HL-60 (cell line): ENCODE results near the gene EHD4.

Experiments
- DNase-seq, 2 experiments: peaks; one replicate each; pipeline ENCODE4 v3.0.0-alpha.2; 2010 to 2020; ENCODE audit warnings: low read depth in 1 of 2, low spot score in 1 of 2
- H3K27ac ChIP-seq: fragments of 250-450 bp; sonication (Bioruptor Pico); replicated peaks from 2 replicates; pipeline ENCODE4 v1.5.1; 2020; ENCODE audit warnings: mild to moderate bottlenecking, moderate library complexity
- H3K27me3 ChIP-seq: fragments of 250-450 bp; sonication (Bioruptor Pico); 2 replicates; pipeline ENCODE4 v1.5.1; 2021; ENCODE audit warnings: mild to moderate bottlenecking, moderate library complexity; ENCODE audit not compliant: insufficient read depth, poor library complexity, severe bottlenecking
- H3K4me3 ChIP-seq: replicated peaks from 2 replicates; pipeline ENCODE4 v1.5.1; 2011; ENCODE audit warnings: mild to moderate bottlenecking, control low read depth, low read length; ENCODE audit not compliant: insufficient read depth
- CTCF ChIP-seq: IDR thresholded peaks from one replicate; pipeline ENCODE4 v1.5.1; 2011; ENCODE audit warnings: low read length, control low read depth, inconsistent platforms; ENCODE audit not compliant: insufficient read depth
- GABPA ChIP-seq: IDR thresholded peaks from 2 replicates; pipeline ENCODE4 v1.6.1; 2012; ENCODE audit warnings: low read depth
- POLR2AphosphoS5 ChIP-seq: IDR thresholded peaks from 2 replicates; pipeline ENCODE4 v1.6.1; 2012; ENCODE audit warnings: low read depth
- SPI1 ChIP-seq: IDR thresholded peaks from 2 replicates; pipeline ENCODE4 v1.6.1; 2012; ENCODE audit warnings: low read depth, mild to moderate bottlenecking, borderline replicate concordance
- TF ChIP-seq, protein P1 (sequence below): IDR thresholded peaks from 2 replicates; pipeline ENCODE4 v1.6.1; 2012; ENCODE audit warnings: low read depth; ENCODE audit not compliant: insufficient replicate concordance

EHD4 gene

DNA sequence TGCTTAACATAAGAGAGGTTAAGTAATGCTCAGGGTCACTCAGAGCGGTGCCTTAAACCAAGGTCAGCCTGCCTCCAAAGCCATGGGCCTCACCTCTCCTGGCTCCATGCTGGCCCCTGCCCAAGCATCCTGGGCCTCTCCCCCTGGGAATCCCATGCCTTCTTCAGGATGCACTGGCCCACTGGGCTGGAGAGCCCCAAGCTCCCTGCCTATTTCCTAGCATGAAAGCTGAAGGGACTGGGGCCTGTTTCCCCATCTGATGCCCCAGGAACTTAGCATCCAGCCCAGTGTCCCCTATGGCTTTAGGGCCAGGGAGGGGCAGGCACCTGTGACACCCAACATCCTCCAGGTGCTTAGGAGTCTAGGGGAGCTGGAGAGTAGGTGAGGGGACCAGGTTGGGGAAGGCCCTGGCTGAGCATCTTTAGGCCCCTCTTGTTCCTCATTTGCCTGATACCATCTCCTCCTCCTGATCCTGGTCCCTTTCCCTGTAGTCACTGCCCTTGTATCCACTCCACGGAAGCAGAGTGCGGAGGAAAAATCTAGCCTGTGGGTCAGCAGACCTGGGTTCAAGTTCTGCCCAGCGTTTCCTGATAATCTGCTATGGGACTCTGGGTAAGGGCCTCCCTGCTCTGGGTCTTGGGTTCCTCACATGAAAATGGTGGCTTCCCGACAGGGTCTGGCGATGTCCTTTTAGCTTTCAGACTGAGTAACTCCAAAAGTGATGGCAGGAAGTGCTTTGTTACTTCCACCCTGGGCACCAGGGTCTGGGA is 28.6 kb downstream of the EHD4 start:
- Histone ChIP-seq H3K27me3 (no peaks in the 10 kb centered on the region), H3K4me3 (no peak overlapping the region), H3K27ac (no peak overlapping the region)
- no peak for TF ChIP-seq CTCF
- TF ChIP-seq, protein P1, sequence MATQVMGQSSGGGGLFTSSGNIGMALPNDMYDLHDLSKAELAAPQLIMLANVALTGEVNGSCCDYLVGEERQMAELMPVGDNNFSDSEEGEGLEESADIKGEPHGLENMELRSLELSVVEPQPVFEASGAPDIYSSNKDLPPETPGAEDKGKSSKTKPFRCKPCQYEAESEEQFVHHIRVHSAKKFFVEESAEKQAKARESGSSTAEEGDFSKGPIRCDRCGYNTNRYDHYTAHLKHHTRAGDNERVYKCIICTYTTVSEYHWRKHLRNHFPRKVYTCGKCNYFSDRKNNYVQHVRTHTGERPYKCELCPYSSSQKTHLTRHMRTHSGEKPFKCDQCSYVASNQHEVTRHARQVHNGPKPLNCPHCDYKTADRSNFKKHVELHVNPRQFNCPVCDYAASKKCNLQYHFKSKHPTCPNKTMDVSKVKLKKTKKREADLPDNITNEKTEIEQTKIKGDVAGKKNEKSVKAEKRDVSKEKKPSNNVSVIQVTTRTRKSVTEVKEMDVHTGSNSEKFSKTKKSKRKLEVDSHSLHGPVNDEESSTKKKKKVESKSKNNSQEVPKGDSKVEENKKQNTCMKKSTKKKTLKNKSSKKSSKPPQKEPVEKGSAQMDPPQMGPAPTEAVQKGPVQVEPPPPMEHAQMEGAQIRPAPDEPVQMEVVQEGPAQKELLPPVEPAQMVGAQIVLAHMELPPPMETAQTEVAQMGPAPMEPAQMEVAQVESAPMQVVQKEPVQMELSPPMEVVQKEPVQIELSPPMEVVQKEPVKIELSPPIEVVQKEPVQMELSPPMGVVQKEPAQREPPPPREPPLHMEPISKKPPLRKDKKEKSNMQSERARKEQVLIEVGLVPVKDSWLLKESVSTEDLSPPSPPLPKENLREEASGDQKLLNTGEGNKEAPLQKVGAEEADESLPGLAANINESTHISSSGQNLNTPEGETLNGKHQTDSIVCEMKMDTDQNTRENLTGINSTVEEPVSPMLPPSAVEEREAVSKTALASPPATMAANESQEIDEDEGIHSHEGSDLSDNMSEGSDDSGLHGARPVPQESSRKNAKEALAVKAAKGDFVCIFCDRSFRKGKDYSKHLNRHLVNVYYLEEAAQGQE = no peak
- TF ChIP-seq GABPA = no peak
- TF ChIP-seq POLR2AphosphoS5 = no peak
- TF ChIP-seq SPI1 = no peak
- DNase-seq = no peak

DNA sequence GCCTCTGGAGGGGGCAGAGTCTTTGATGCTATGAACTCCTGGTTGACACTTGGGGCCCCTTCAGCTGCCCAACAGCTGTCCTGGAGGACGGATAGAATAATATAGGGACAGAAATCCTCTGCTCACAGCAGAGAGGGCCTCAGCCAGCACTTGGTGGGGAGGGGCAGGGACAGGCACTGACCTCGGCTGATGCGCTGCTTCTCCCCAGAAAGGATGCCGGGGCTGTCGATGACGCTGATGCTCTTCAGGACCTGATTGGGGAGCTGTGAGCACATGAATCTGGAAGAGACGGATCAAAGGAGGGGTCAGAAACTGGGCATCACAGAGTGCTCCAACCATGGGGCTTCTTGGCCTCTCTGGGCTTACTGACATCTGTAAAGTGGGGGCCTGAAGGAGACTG is 29.5 kb downstream of the EHD4 start:
- no peak overlapping the region for H3K27ac ChIP-seq
- no peak overlapping the region for H3K4me3 ChIP-seq
- H3K27me3 ChIP-seq = no peaks in the 10 kb centered on the region
- DNase-seq = no peak
- TF ChIP-seq POLR2AphosphoS5 = no peak
- no peak for TF ChIP-seq SPI1
- TF ChIP-seq GABPA = no peak
- TF ChIP-seq, protein P1 = no peak
- TF ChIP-seq CTCF = no peak

- no peak for TF ChIP-seq GABPA
- TF ChIP-seq, protein P1 = no peak
- no peak for TF ChIP-seq SPI1
- no peak for TF ChIP-seq CTCF
- H3K4me3 ChIP-seq = no peak overlapping the region
- no peak overlapping the region for H3K27ac ChIP-seq
- H3K27me3 ChIP-seq = no peaks in the 10 kb centered on the region
- DNase-seq = no peak
Measured at GRCh38 chr15:41941644-41942415, 30.5 kb downstream of the EHD4 start.
